ENCODE data around the gene DDIT3.

GRCh38 chr12:57539134-57539768 lies 18.9 kb upstream of the DDIT3 start:
- TF ChIP-seq, protein P1, sequence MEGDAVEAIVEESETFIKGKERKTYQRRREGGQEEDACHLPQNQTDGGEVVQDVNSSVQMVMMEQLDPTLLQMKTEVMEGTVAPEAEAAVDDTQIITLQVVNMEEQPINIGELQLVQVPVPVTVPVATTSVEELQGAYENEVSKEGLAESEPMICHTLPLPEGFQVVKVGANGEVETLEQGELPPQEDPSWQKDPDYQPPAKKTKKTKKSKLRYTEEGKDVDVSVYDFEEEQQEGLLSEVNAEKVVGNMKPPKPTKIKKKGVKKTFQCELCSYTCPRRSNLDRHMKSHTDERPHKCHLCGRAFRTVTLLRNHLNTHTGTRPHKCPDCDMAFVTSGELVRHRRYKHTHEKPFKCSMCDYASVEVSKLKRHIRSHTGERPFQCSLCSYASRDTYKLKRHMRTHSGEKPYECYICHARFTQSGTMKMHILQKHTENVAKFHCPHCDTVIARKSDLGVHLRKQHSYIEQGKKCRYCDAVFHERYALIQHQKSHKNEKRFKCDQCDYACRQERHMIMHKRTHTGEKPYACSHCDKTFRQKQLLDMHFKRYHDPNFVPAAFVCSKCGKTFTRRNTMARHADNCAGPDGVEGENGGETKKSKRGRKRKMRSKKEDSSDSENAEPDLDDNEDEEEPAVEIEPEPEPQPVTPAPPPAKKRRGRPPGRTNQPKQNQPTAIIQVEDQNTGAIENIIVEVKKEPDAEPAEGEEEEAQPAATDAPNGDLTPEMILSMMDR (conservative IDR thresholded peaks at IDR 0.05; ENCODE audit: low read length) = no peak
- no peak for TF ChIP-seq EZH2phosphoT487 (IDR thresholded peaks at IDR 0.05; ENCODE audit: borderline replicate concordance, low read depth, low read length)
